ENCODE measurements around the gene KLK8. TPM values are rescaled to one million over a fixed set of nuclear protein-coding genes. Genes with fewer than 3 reads are reported as not detected.

The KLK8 gene
- under 1 TPM in 1 of 2 donors, not detected in 1; 0.53 TPM for total RNA-seq
- long read RNA-seq, result 0 reads

- intact Hi-C loops (cut with DNase I), result no loop called here
- DNase-seq, result no peak
- peak in 1 of 2 donors; percentile 83 for ATAC-seq
These were observed at the start of gene KLK8 for GRCh38 chr19:51001515-51001914. Gene KLK8 (minus strand): TSS chr19:51001604. CDS start chr19:51001167, 437 bp downstream.

DNA sequence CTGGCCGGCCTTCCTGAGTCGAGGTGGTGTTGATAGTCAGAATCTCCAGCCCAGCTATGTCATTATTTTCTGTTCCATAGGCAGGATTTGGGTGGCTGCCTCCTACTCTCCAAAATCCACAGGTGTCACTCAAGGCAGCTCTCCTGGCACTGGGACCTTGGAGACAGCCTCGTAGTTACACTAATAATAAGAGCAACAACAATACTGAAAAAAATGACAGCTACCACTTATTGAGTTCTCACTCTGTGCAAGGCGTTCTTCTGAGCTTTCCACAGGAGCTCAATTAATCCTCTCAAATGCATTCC, 45.6 kb upstream of the KLK8 start:
- intact Hi-C loops (cut with DNase I), result no loop called here
- DNase-seq (no peak), ATAC-seq (no peak)

GRCh38 chr19:51044327-51044726, 42.9 kb upstream of the KLK8 start:
- intact Hi-C loops (cut with DNase I), result no loop called here
- no peak for ATAC-seq
- no peak for DNase-seq

DNA sequence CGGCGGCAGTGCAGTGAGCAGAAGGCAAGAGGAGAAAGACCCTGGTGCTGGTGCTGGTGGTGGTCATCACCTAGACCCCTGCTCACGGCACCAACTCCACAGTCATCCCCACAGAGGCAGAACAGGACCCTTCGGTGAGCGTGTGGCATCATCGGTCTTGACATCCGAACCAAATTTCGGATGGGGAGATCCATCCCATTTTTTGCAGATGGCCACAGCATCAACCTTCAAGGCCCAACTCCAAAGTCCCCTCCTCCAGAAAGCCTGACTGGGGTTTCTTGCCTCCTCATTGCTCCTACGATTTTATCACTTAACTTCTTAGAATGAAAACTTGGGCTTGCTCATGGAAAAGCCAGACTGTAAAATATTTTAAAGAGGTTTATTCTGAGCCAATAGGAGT, 42.1 kb upstream of the KLK8 start:
- no peak for DNase-seq
- ATAC-seq, result no peak
- intact Hi-C loops (cut with DNase I), result no loop called here

DNA sequence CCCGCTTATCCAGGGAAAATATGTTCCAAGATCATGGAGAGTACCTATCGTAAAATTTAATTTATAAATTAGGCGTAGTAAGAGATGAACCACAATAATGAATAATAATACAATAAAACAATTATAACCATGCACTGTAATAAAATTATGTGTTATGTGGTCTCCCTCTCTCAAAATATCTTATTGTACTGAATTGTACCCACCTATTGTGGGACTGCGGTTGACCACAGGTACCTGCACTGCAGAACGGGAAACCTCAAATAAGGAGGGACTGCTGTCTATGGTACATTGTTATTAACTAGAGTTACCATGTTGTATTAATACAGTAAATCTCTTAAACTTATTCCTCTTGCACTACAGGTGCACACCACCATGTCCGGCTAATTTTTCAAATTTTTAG, 38.7 kb upstream of the KLK8 start:
- intact Hi-C loops (cut with DNase I), result no loop called here
- DNase-seq, result no peak
- no peak for ATAC-seq

DNA sequence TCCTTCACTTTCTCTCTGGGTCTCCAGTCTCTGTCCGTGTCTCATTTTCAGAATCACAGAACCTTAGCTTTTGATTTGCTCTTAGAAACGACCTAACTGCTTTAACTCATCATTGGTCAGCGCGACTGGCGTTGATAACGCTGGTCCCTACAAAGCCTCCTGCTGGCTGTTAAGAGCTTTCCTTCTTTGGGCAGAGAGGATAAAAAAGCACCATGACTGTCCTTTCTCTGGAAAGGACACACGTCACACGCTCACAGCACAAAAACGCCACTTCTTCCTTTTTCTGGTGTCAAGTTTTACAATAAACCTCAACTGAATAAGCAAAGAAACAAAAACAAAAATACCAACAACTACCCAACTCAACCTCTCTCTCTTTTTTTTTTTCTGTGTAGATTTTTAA, 35.1 kb upstream of the KLK8 start:
- DNase-seq (no peak), ATAC-seq (no peak)
- intact Hi-C loops (cut with DNase I), result no loop called here

- DNase-seq (no peak), ATAC-seq (no peak)
- intact Hi-C loops (cut with DNase I), result no loop called here
These were observed 33.3 kb upstream of the KLK8 start, which contains the start of gene KLK12 for GRCh38 chr19:51034704-51035103. Gene KLK12 (minus strand): TSS chr19:51035002. CDS start chr19:51034621, 381 bp downstream.

GRCh38 chr19:51031880-51032225, 30.4 kb upstream of the KLK8 start:
- no peak for ATAC-seq
- DNase-seq, result no peak
- intact Hi-C loops (cut with DNase I), result no loop called here

- intact Hi-C loops (cut with DNase I), result no loop called here
- no peak for DNase-seq
- ATAC-seq, result no peak
These were observed 29.9 kb upstream of the KLK8 start for GRCh38 chr19:51031220-51031879.

DNA sequence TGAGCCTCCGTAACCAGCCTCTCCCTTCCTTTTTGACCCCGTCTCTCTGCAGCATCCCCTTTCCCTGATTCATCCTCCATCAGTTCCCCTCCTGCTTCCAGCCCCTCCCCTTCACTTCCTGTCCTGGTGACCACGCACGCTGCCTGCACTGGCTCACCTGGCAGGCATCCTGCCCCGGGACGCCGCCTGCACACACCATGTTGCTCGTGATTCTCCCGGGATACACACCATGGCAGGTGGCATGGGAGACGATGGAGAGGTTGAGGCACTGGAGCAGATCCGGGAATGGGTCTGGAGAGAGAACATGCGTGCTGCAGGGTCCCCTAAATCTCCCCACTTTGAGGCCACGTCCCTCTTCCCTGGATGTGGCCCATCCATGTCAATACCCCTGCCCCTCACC, 29.2 kb upstream of the KLK8 start:
- intact Hi-C loops (cut with DNase I), result no loop called here
- no peak for ATAC-seq
- DNase-seq, result no peak

DNA sequence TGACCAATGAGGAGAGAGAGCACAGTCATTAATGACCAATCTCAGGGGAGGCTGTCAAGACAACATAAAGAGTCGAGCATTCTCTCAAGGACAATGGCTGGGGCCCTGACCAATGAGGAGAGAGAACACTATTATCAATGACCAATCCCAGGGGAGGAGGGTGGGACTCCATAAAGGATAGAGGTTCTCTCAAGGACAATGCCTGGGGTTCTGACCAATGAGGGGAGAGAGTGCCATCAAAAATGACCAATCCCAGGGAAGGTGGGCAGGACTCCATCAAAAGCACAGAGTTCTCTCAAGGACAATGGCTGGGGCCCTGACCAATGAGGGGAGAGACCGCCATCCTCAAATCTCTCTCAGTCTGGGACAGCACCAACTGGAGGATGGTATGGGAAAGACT, 28.3 kb upstream of the KLK8 start:
- DNase-seq (no peak), ATAC-seq (no peak)
- intact Hi-C loops (cut with DNase I), result no loop called here

GRCh38 chr19:51027873-51028272, 26.5 kb upstream of the KLK8 start:
- no peak for DNase-seq
- ATAC-seq, result no peak
- intact Hi-C loops (cut with DNase I), result no loop called here

GRCh38 chr19:51027126-51027806, 25.9 kb upstream of the KLK8 start:
- no peak for DNase-seq
- peak in 1 of 2 donors; percentile 24 for ATAC-seq
- intact Hi-C loops (cut with DNase I), result no loop called here

GRCh38 chr19:51026554-51026831, 25.1 kb upstream of the KLK8 start, which contains the start of gene KLK11:
Gene KLK11 (minus strand): TSS chr19:51026616. CDS start chr19:51025631, 985 bp downstream.
- DNase-seq (peak; percentile 40), ATAC-seq (peak; percentile 81 to 96)
- intact Hi-C loops (cut with DNase I), result no loop called here

GRCh38 chr19:51025809-51026553, 24.6 kb upstream of the KLK8 start:
- DNase-seq (peak; percentile 51), ATAC-seq (peak; percentile 45 to 78)

GRCh38 chr19:51025401-51025800, 24.0 kb upstream of the KLK8 start:
- no peak for DNase-seq
- ATAC-seq, result no peak
- intact Hi-C loops (cut with DNase I), result no loop called here

More at GRCh38 chr19:51025809-51026553, 24.6 kb upstream of the KLK8 start:
- intact Hi-C loops (cut with DNase I), result no loop called here

DNA sequence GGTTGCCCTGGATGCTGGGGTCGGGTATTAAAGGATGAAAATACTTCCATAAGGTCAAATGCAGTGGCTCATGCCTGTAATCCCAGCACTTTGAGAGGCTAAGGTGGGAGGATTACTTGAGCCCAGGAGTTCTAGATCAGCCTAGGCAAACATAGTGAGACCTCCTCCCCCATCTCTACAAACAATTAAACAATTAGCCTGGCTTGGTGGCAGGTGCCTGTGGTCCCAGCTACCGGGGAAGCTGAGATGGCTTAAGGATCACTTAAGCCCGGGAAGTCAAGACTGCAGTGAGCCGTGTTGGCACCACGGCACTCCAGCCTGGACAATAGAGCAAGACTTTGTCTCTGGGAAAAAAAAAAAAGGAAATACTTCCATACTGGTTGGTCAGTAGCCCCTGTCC, 23.5 kb upstream of the KLK8 start:
- intact Hi-C loops (cut with DNase I), result loop anchor here (5.0 kb wide), 3 partner anchors 72 to 147 kb away; no protein-coding TSS in a partner anchor

GRCh38 chr19:51023946-51024345, 22.5 kb upstream of the KLK8 start:
- no peak for DNase-seq
- ATAC-seq, result no peak
- intact Hi-C loops (cut with DNase I), result loop anchor here (5.0 kb wide), 3 partner anchors 73 to 148 kb away; no protein-coding TSS in a partner anchor

More for the DNA sequence above, 23.5 kb upstream of the KLK8 start:
- ATAC-seq (no peak), DNase-seq (no peak)

DNA sequence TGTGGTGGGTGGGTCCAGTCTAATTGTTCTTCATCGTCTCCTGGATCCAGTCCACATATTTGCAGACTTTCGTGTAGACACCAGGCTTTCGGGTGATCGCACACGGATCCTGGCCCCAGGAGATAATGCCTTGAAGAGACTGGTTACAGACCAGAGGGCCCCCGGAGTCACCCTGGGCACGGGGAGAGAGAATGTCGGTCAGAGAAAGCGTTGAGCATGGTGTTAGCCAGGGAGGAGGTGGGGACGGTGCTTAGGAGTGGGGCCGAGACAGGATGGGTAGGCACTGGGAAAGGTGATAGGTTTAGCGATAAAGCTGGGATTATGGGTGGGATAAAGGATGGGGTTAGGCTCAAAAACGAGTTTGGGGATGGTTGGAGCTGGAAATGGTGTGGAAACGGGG, 21.1 kb upstream of the KLK8 start:
- intact Hi-C loops (cut with DNase I), result loop anchor here (5.0 kb wide), 3 partner anchors 75 to 150 kb away; no protein-coding TSS in a partner anchor
- DNase-seq (no peak), ATAC-seq (no peak)

- intact Hi-C loops (cut with DNase I), result loop anchor here (1.0 to 5.0 kb wide), 4 partner anchors 75 to 151 kb away; no protein-coding TSS in a partner anchor
- DNase-seq, result no peak
- peak; percentile 2 to 27 for ATAC-seq
These were observed 19.7 kb upstream of the KLK8 start for GRCh38 chr19:51020988-51021651.

Measured in left cardiac atrium (tissue), 4 donors.